ENCODE data around the gene BSG. TPM values are rescaled to one million over a fixed set of nuclear protein-coding genes. Genes with fewer than 3 reads are reported as not detected.
A peak's percentile ranks its signal among the peaks of the same experiment; 100 is the strongest.

Gene BSG
- total and polyA plus RNA-seq, 2 donors (not counting 1 experiment from before 2014, with no cell fraction given): 246 to 325 TPM

DNA sequence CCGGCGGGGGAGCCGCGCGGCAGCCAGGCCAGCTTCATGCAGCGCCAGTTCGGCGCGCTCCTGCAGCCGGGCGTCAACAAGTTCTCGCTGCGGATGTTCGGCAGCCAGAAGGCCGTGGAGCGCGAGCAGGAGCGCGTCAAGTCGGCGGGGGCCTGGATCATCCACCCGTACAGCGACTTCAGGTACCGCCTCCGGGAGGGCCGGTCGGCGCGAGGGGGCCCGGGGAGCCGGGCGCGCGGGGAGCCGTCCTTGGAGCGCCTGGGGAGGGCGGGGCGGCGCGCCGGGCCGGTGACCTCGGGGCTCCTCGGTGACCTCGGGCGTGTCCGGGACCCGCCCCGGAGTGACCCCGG, 18.0 kb downstream of the BSG start:
- Histone ChIP-seq H3K4me3 (replicated peaks in 1 of 4; ENCODE audit: control extremely low read depth in 1 of 4, insufficient read depth in 1 of 4, low read depth in 3 of 4, low read length in 4 of 4) (no peak overlapping the region), H3K4me1 (ENCODE audit: control insufficient read depth, extremely low read depth, insufficient read depth, low read length) (no peaks in the 10 kb centered on the region), H3K9me3 (ENCODE audit: control insufficient read depth, insufficient read depth, low read depth, low read length) (no peaks in the 10 kb centered on the region), H3K79me2 (ENCODE audit: control insufficient read depth, insufficient read depth, low read length) (no peaks in the 10 kb centered on the region), H3K27me3 (ENCODE audit: control insufficient read depth, insufficient read depth, low read length) (peaks cover 6% of the 10 kb centered on the region), H2AFZ (ENCODE audit: low read length) (no peak overlapping the region), H3K27ac (ENCODE audit: insufficient read depth, low read length) (no peak overlapping the region), H3K9ac (ENCODE audit: insufficient read depth, low read length) (no peak overlapping the region), H3K4me2 (ENCODE audit: extremely low read depth, insufficient read depth, low read length) (no peak overlapping the region), H4K20me1 (ENCODE audit: control insufficient read depth, extremely low read depth, insufficient read depth, low read length) (no peaks in the 10 kb centered on the region), H3K36me3 (ENCODE audit: control insufficient read depth, insufficient read depth, low read length) (no peaks in the 10 kb centered on the region)
- TF ChIP-seq CTCF (conservative IDR thresholded peaks at IDR 0.05 in 1 of 2, IDR thresholded peaks at IDR 0.05 in 1 of 2; ENCODE audit: low read depth in 1 of 2, low read length in 2 of 2) (no peak), EZH2 (IDR thresholded peaks at IDR 0.05; ENCODE audit: low read length, missing control alignments) (peak; percentile 78)
- peak; percentile 30 to 45 for DNase-seq (ENCODE audit: low read depth in 2 of 2)

GRCh38 chr19:590750-591098, 18.3 kb downstream of the BSG start:
- no peak overlapping the region for H2AFZ ChIP-seq (ENCODE audit: low read length)
- H3K4me3 ChIP-seq (replicated peaks in 1 of 4; ENCODE audit: control extremely low read depth in 1 of 4, insufficient read depth in 1 of 4, low read depth in 3 of 4, low read length in 4 of 4): no peak overlapping the region
- no peak for DNase-seq (ENCODE audit: low read depth in 2 of 2)
- TF ChIP-seq CTCF (conservative IDR thresholded peaks at IDR 0.05 in 1 of 2, IDR thresholded peaks at IDR 0.05 in 1 of 2; ENCODE audit: low read depth in 1 of 2, low read length in 2 of 2) (no peak), EZH2 (IDR thresholded peaks at IDR 0.05; ENCODE audit: low read length, missing control alignments) (peak; percentile 9)
- no peak overlapping the region for H3K27ac ChIP-seq (ENCODE audit: insufficient read depth, low read length)
- no peaks in the 10 kb centered on the region for H3K36me3 ChIP-seq (ENCODE audit: control insufficient read depth, insufficient read depth, low read length)
- peaks cover 6% of the 10 kb centered on the region for H3K27me3 ChIP-seq (ENCODE audit: control insufficient read depth, insufficient read depth, low read length)
- no peaks in the 10 kb centered on the region for H3K9me3 ChIP-seq (ENCODE audit: control insufficient read depth, insufficient read depth, low read depth, low read length)
- no peaks in the 10 kb centered on the region for H3K4me1 ChIP-seq (ENCODE audit: control insufficient read depth, extremely low read depth, insufficient read depth, low read length)
- no peaks in the 10 kb centered on the region for H3K79me2 ChIP-seq (ENCODE audit: control insufficient read depth, insufficient read depth, low read length)
- H3K9ac ChIP-seq (ENCODE audit: insufficient read depth, low read length): no peak overlapping the region
- no peaks in the 10 kb centered on the region for H4K20me1 ChIP-seq (ENCODE audit: control insufficient read depth, extremely low read depth, insufficient read depth, low read length)
- H3K4me2 ChIP-seq (ENCODE audit: extremely low read depth, insufficient read depth, low read length): no peak overlapping the region

- TF ChIP-seq CTCF (conservative IDR thresholded peaks at IDR 0.05 in 1 of 2, IDR thresholded peaks at IDR 0.05 in 1 of 2; ENCODE audit: low read depth in 1 of 2, low read length in 2 of 2) (no peak), EZH2 (IDR thresholded peaks at IDR 0.05; ENCODE audit: low read length, missing control alignments) (no peak)
These were observed 18.9 kb downstream of the BSG start for GRCh38 chr19:591099-591958.

More at GRCh38 chr19:591099-591958, 18.9 kb downstream of the BSG start:
- H3K4me3 ChIP-seq (replicated peaks in 1 of 4; ENCODE audit: control extremely low read depth in 1 of 4, insufficient read depth in 1 of 4, low read depth in 3 of 4, low read length in 4 of 4): no peak overlapping the region
- H3K27me3 ChIP-seq (ENCODE audit: control insufficient read depth, insufficient read depth, low read length): peaks cover 6% of the 10 kb centered on the region
- no peak overlapping the region for H2AFZ ChIP-seq (ENCODE audit: low read length)
- H3K27ac ChIP-seq (ENCODE audit: insufficient read depth, low read length): no peak overlapping the region
- H3K4me1 ChIP-seq (ENCODE audit: control insufficient read depth, extremely low read depth, insufficient read depth, low read length): no peaks in the 10 kb centered on the region
- H3K36me3 ChIP-seq (ENCODE audit: control insufficient read depth, insufficient read depth, low read length): no peaks in the 10 kb centered on the region
- H3K9ac ChIP-seq (ENCODE audit: insufficient read depth, low read length): no peak overlapping the region
- H3K9me3 ChIP-seq (ENCODE audit: control insufficient read depth, insufficient read depth, low read depth, low read length): no peaks in the 10 kb centered on the region
- no peaks in the 10 kb centered on the region for H4K20me1 ChIP-seq (ENCODE audit: control insufficient read depth, extremely low read depth, insufficient read depth, low read length)
- DNase-seq (ENCODE audit: low read depth in 2 of 2): no peak
- no peak overlapping the region for H3K4me2 ChIP-seq (ENCODE audit: extremely low read depth, insufficient read depth, low read length)
- H3K79me2 ChIP-seq (ENCODE audit: control insufficient read depth, insufficient read depth, low read length): no peaks in the 10 kb centered on the region
